Panc1 (cell line): Measurements from ENCODE around the gene NDUFAF2. TPM values are rescaled to one million over a fixed set of nuclear protein-coding genes. Genes with fewer than 3 reads are reported as not detected.

Experiments
- ATAC-seq: fragments of 200-7000 bp; cut with Tn5 transposase; 2 replicates; pipeline ENCODE4 v1.9.1; 2020; ENCODE audit warnings: mild to moderate bottlenecking, moderate library complexity
- BruUV-seq: library from RNA; stranded (reverse); fragments of 400-500 nt; replicated peaks from 2 replicates; lab custom pipeline; 2021; lab: Mats Ljungman, UMichigan
- CTCF ChIA-PET: fragments of 300-600 bp; sonication (Branson Sonifier 250); formaldehyde crosslinking; loops from one replicate; lab custom pipeline; 2022; ENCODE audit warnings: antibody characterized with exemption; lab: Charles Lee
- POLR2A ChIA-PET: fragments of 300-600 bp; sonication (Branson Sonifier 250); formaldehyde crosslinking; loops from one replicate; lab custom pipeline; 2022; ENCODE audit warnings: antibody characterized with exemption; lab: Charles Lee
- DNase-seq: peaks from one replicate; pipeline ENCODE4 v3.0.0-alpha.2; 2010; ENCODE audit warnings: low read depth, low spot score
- H3K27ac ChIP-seq: 2 replicates; pipeline ENCODE4 v1.5.1; 2011; ENCODE audit warnings: mild to moderate bottlenecking, low read length, inconsistent platforms
- H3K27me3 ChIP-seq: fragments of 200-500 bp; sonication (Bioruptor generic); 2 replicates; pipeline ENCODE4 v1.6.0; 2014; ENCODE audit warnings: low read length, inconsistent platforms; ENCODE audit not compliant: control insufficient read depth, insufficient read depth
- H3K36me3 ChIP-seq: fragments of 200-500 bp; sonication (Bioruptor generic); 2 replicates; pipeline ENCODE4 v1.5.1; 2014; ENCODE audit warnings: inconsistent platforms, mild to moderate bottlenecking, low read length, moderate library complexity; ENCODE audit not compliant: control insufficient read depth, insufficient read depth
- H3K4me1 ChIP-seq: 2 replicates; pipeline ENCODE4 v1.5.1; 2011; ENCODE audit warnings: inconsistent platforms, mild to moderate bottlenecking, low read length, moderate library complexity; ENCODE audit not compliant: control insufficient read depth, insufficient read depth
- H3K4me3 ChIP-seq, 2 experiments: 2 replicates each; pipeline ENCODE4 v1.5.1; 2011 to 2012; ENCODE audit warnings: low read depth in 2 of 2, low read length in 2 of 2, mild to moderate bottlenecking in 2 of 2, inconsistent platforms in 1 of 2, moderate library complexity in 1 of 2
- H3K9me3 ChIP-seq: fragments of 200-500 bp; sonication (Bioruptor generic); 2 replicates; pipeline ENCODE4 v1.5.1; 2014; ENCODE audit warnings: low read depth, mild to moderate bottlenecking, inconsistent platforms, low read length, moderate library complexity; ENCODE audit not compliant: control insufficient read depth, insufficient read depth
- POLR2AphosphoS5 ChIP-seq: IDR thresholded peaks from 2 replicates; pipeline ENCODE4 v1.6.1; 2012; ENCODE audit warnings: mild to moderate bottlenecking, low read depth, low read length, moderate library complexity
- SIN3A ChIP-seq: IDR thresholded peaks from 2 replicates; pipeline ENCODE4 v1.6.1; 2012; ENCODE audit warnings: low read depth, mild to moderate bottlenecking, low read length, moderate library complexity, borderline replicate concordance; ENCODE audit not compliant: insufficient read depth
- TCF7L2 ChIP-seq: IDR thresholded peaks from 2 replicates; pipeline ENCODE4 v1.6.1; 2011; ENCODE audit warnings: mild to moderate bottlenecking, low read depth, low read length, inconsistent platforms
- in situ Hi-C: cut with HindIII; loops from 2 replicates; pipeline ENCODE4 v1.10.0; 2016; ENCODE audit warnings: low sequenced_read_pairs, low pct_unique_long_range_greater_than_20kb
- intact Hi-C: fragments of 100-400 bp; cut with micrococcal nuclease; formaldehyde crosslinking; loops from one replicate; pipeline ENCODE4 v1.10.0; 2022; ENCODE audit not compliant: unreplicated experiment
- total RNA-seq: library from RNA; stranded (reverse); gene quantifications from one replicate; pipeline ENCODE4 v1.2.1, GENCODE V29; 2021; ENCODE audit not compliant: unreplicated experiment
- TF ChIP-seq, protein P1 (sequence below): fragments of 450-650 bp; IDR thresholded peaks from 2 replicates; pipeline ENCODE4 v1.5.1; 2017; ENCODE audit warnings: mild to moderate bottlenecking
- TF ChIP-seq, protein P2 (sequence below), 2 experiments: IDR thresholded peaks; 2 replicates each; pipeline ENCODE4 v1.6.1; 2011 to 2012; ENCODE audit warnings: low read depth in 2 of 2, control low read depth in 1 of 2, low read length in 1 of 2, mild to moderate bottlenecking in 1 of 2, moderate library complexity in 1 of 2; ENCODE audit not compliant: insufficient read depth in 1 of 2

NDUFAF2 gene
- total RNA-seq, 1 experiment from 2014 or later, result 41.6 TPM

DNA sequence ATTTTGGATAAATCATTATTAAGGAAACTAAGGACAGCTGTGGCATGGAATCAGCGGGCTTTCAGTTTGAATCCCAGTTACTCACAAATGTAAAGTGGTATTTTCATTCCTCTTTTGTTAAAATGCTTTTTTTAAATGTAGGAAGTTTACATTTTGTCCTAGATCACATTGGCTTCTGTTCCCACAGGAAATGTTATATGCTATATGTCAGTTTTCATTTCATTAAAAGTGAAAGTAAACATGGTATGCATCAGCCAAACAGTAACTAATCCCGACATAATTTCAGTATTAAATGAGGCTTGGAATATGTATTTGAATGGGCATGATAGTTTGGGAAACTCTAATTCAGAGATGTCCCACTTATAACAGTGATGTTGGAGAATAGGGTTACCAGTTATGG lies 235.9 kb downstream of the NDUFAF2 start:
- Histone ChIP-seq H3K9me3 (no peaks in the 10 kb centered on the region), H3K36me3 (no peaks in the 10 kb centered on the region), H3K27me3 (no peaks in the 10 kb centered on the region), H3K4me1 (no peaks in the 10 kb centered on the region), H3K4me3 (peak overlapping the region; percentile 24 to 46), H3K27ac (peak overlapping the region; percentile 57; the same call in 1 of the 2 replicates)
- no peak for TF ChIP-seq TCF7L2
- TF ChIP-seq, protein P1, sequence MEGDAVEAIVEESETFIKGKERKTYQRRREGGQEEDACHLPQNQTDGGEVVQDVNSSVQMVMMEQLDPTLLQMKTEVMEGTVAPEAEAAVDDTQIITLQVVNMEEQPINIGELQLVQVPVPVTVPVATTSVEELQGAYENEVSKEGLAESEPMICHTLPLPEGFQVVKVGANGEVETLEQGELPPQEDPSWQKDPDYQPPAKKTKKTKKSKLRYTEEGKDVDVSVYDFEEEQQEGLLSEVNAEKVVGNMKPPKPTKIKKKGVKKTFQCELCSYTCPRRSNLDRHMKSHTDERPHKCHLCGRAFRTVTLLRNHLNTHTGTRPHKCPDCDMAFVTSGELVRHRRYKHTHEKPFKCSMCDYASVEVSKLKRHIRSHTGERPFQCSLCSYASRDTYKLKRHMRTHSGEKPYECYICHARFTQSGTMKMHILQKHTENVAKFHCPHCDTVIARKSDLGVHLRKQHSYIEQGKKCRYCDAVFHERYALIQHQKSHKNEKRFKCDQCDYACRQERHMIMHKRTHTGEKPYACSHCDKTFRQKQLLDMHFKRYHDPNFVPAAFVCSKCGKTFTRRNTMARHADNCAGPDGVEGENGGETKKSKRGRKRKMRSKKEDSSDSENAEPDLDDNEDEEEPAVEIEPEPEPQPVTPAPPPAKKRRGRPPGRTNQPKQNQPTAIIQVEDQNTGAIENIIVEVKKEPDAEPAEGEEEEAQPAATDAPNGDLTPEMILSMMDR, result no peak
- no peak for TF ChIP-seq SIN3A
- TF ChIP-seq, protein P2, sequence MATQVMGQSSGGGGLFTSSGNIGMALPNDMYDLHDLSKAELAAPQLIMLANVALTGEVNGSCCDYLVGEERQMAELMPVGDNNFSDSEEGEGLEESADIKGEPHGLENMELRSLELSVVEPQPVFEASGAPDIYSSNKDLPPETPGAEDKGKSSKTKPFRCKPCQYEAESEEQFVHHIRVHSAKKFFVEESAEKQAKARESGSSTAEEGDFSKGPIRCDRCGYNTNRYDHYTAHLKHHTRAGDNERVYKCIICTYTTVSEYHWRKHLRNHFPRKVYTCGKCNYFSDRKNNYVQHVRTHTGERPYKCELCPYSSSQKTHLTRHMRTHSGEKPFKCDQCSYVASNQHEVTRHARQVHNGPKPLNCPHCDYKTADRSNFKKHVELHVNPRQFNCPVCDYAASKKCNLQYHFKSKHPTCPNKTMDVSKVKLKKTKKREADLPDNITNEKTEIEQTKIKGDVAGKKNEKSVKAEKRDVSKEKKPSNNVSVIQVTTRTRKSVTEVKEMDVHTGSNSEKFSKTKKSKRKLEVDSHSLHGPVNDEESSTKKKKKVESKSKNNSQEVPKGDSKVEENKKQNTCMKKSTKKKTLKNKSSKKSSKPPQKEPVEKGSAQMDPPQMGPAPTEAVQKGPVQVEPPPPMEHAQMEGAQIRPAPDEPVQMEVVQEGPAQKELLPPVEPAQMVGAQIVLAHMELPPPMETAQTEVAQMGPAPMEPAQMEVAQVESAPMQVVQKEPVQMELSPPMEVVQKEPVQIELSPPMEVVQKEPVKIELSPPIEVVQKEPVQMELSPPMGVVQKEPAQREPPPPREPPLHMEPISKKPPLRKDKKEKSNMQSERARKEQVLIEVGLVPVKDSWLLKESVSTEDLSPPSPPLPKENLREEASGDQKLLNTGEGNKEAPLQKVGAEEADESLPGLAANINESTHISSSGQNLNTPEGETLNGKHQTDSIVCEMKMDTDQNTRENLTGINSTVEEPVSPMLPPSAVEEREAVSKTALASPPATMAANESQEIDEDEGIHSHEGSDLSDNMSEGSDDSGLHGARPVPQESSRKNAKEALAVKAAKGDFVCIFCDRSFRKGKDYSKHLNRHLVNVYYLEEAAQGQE (IDR thresholded peaks at IDR 0.05; ENCODE audit: insufficient read depth in 1 of 2, low read depth in 2 of 2, low read length in 1 of 2), result no peak
- TF ChIP-seq POLR2AphosphoS5, result no peak
- intact Hi-C loops (no loop called here), in situ Hi-C loops (no loop called here)
- BruUV-seq, result no TSS peak
- POLR2A ChIA-PET, result no interaction called here
- DNase-seq (no peak), ATAC-seq (no peak)
- CTCF ChIA-PET, result no interaction called here

DNA sequence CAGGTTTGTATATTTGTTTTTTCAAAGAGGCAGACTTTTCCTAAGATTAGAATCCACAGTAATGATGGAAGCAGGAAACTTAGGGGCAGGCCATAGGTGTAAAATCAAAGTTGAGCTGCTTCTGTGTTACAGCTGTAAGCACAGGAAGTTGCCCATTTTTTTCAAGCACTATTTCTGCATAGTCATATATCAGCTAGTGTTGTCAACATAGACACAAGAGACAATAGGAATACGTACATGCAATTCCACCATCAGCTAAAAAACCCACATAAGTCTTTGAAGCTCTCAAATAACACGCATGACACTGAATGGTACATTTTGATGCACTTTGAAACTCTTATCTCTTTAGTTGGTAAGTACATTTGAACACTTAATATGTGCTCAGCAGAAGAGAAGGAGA lies 237.4 kb downstream of the NDUFAF2 start:
- ChIA-PET CTCF (no interaction called here), POLR2A (interaction anchor here (0.6 kb wide), 1 partner anchor 46 kb away, joined by 7 read pairs; no protein-coding TSS in a partner anchor)
- DNase-seq (no peak), ATAC-seq (0 out of 2 replicates have a peak, but pooled peaks have one; percentile 45)
- no peaks in the 10 kb centered on the region for H3K27me3 ChIP-seq
- H3K27ac ChIP-seq, result no peak overlapping the region
- TF ChIP-seq, protein P2 (IDR thresholded peaks at IDR 0.05; ENCODE audit: insufficient read depth in 1 of 2, low read depth in 2 of 2, low read length in 1 of 2), result no peak
- no peak for TF ChIP-seq SIN3A
- no peak for TF ChIP-seq POLR2AphosphoS5
- TF ChIP-seq, protein P1, result no peak
- no peak for TF ChIP-seq TCF7L2
- no peak overlapping the region for H3K4me3 ChIP-seq
- no peaks in the 10 kb centered on the region for H3K36me3 ChIP-seq
- no peaks in the 10 kb centered on the region for H3K9me3 ChIP-seq
- H3K4me1 ChIP-seq, result no peaks in the 10 kb centered on the region
- BruUV-seq, result no TSS peak
- intact Hi-C loops, result no loop called here
- in situ Hi-C loops, result no loop called here
